Measurements from ENCODE around the gene LRP3.
A peak's percentile ranks its signal among the peaks of the same experiment; 100 is the strongest.

LRP3 gene

DNA sequence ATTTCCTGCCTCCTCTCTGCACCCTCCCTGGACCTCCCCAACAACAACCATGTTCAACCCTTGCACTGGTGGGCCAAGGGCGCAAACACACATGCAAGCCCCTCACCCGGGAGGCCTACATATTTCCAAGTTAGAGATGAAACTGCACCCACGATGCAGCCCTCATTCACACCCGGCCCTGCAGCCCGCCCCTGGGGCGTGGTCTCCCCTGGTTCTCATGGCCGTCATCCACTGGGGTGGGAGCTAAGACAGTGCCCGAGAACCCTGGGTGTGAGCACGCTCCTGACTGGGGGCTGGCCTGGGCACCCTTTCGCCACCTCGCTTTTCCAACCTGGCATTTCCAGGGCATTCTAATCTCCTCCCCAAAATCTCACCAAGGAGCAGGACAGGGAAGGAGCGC is 38.5 kb downstream of the LRP3 start:
- Histone ChIP-seq H3K4me3 (ENCODE audit: low read length in 2 of 2) (peak overlapping the region in 1 of 2 donors; percentile 31), H2BK120ac (ENCODE audit: low read depth, low read length) (no peak overlapping the region), H3K23ac (ENCODE audit: low read depth, low read length, poor library complexity) (peak overlapping the region; percentile 75), H4K91ac (ENCODE audit: low read depth, low read length, poor library complexity) (peak overlapping the region; percentile 45), H4K8ac (ENCODE audit: low read depth, low read length) (no peak overlapping the region), H3K4ac (ENCODE audit: low read length) (no peak overlapping the region), H3K36me3 (replicated peaks in 1 of 2; ENCODE audit: control insufficient read depth in 2 of 2, insufficient read depth in 2 of 2, low read length in 2 of 2) (no peaks in the 10 kb centered on the region), H3K14ac (ENCODE audit: low read length) (peak overlapping the region; percentile 57), H3K4me2 (ENCODE audit: insufficient read depth, low read length, poor library complexity, severe bottlenecking) (no peak overlapping the region), H3K9me3 (replicated peaks in 1 of 2; ENCODE audit: control insufficient read depth in 2 of 2, insufficient read depth in 1 of 2, low read depth in 1 of 2, low read length in 2 of 2) (peaks cover 0 to 17% of the 10 kb centered on the region in 2 donors), H2AK5ac (ENCODE audit: low read depth, low read length) (peak overlapping the region; percentile 5), H3K18ac (ENCODE audit: low read length) (peak overlapping the region; percentile 1), H2AFZ (ENCODE audit: low read length) (no peak overlapping the region), H3K9ac (ENCODE audit: low read depth, low read length, poor library complexity) (no peak overlapping the region), H3K4me1 (ENCODE audit: control insufficient read depth in 2 of 2, insufficient read depth in 1 of 2, low read depth in 1 of 2, low read length in 2 of 2) (no peaks in the 10 kb centered on the region), H3K27me3 (ENCODE audit: control insufficient read depth in 3 of 3, insufficient read depth in 3 of 3, low read depth in 1 of 3, low read length in 3 of 3) (peaks cover 0 to 34% (median 0%) of the 10 kb centered on the region in 3 experiments), H3K79me1 (ENCODE audit: low read depth, low read length) (peaks cover 2% of the 10 kb centered on the region), H2BK5ac (ENCODE audit: low read length) (no peak overlapping the region), H2BK12ac (ENCODE audit: low read length) (peak overlapping the region; percentile 23), H3K27ac (replicated peaks; ENCODE audit: low read length) (no peak overlapping the region), H2BK15ac (ENCODE audit: low read length) (no peak overlapping the region)
- no CpG with 5 or more reads among the region's 12 CpGs for WGBS, 2 donors (ENCODE audit: extremely low coverage in 2 of 2, insufficient read length in 2 of 2, insufficient replicate concordance in 1 of 2)
- DNase-seq (ENCODE audit: low spot score), result no peak

GRCh38 chr19:33233056-33233873 is 39.1 kb downstream of the LRP3 start:
- H2AFZ ChIP-seq (ENCODE audit: low read length), result no peak overlapping the region
- no peak overlapping the region for H2AK5ac ChIP-seq (ENCODE audit: low read depth, low read length)
- 100% methylated on average over 5 to 6 of the region's 9 CpGs for WGBS, 2 donors (ENCODE audit: extremely low coverage in 2 of 2, insufficient read length in 2 of 2, insufficient replicate concordance in 1 of 2)
- no peak overlapping the region for H4K8ac ChIP-seq (ENCODE audit: low read depth, low read length)
- no peak overlapping the region for H3K9ac ChIP-seq (ENCODE audit: low read depth, low read length, poor library complexity)
- H3K4me3 ChIP-seq (ENCODE audit: low read length in 2 of 2), result peak overlapping the region in 1 of 2 donors; percentile 45
- H3K4ac ChIP-seq (ENCODE audit: low read length), result no peak overlapping the region
- H3K79me1 ChIP-seq (ENCODE audit: low read depth, low read length), result peaks cover 2% of the 10 kb centered on the region
- peak overlapping the region; percentile 75 for H3K23ac ChIP-seq (ENCODE audit: low read depth, low read length, poor library complexity)
- H4K91ac ChIP-seq (ENCODE audit: low read depth, low read length, poor library complexity), result no peak overlapping the region
- no peak overlapping the region for H3K4me2 ChIP-seq (ENCODE audit: insufficient read depth, low read length, poor library complexity, severe bottlenecking)
- DNase-seq (ENCODE audit: low spot score), result no peak
- no peak overlapping the region for H2BK12ac ChIP-seq (ENCODE audit: low read length)
- no peak overlapping the region for H2BK120ac ChIP-seq (ENCODE audit: low read depth, low read length)
- H3K14ac ChIP-seq (ENCODE audit: low read length), result peak overlapping the region; percentile 77
- H2BK15ac ChIP-seq (ENCODE audit: low read length), result no peak overlapping the region
- no peak overlapping the region for H2BK5ac ChIP-seq (ENCODE audit: low read length)
- H3K4me1 ChIP-seq (ENCODE audit: control insufficient read depth in 2 of 2, insufficient read depth in 1 of 2, low read depth in 1 of 2, low read length in 2 of 2), result no peaks in the 10 kb centered on the region
- no peaks in the 10 kb centered on the region for H3K36me3 ChIP-seq (replicated peaks in 1 of 2; ENCODE audit: control insufficient read depth in 2 of 2, insufficient read depth in 2 of 2, low read length in 2 of 2)
- H3K27ac ChIP-seq (replicated peaks; ENCODE audit: low read length), result no peak overlapping the region
- H3K9me3 ChIP-seq (replicated peaks in 1 of 2; ENCODE audit: control insufficient read depth in 2 of 2, insufficient read depth in 1 of 2, low read depth in 1 of 2, low read length in 2 of 2), result peaks cover 0 to 11% of the 10 kb centered on the region in 2 donors
- H3K27me3 ChIP-seq (ENCODE audit: control insufficient read depth in 3 of 3, insufficient read depth in 3 of 3, low read depth in 1 of 3, low read length in 3 of 3), result peaks cover 0 to 31% (median 0%) of the 10 kb centered on the region in 3 experiments
- peak overlapping the region; percentile 1 for H3K18ac ChIP-seq (ENCODE audit: low read length)

DNA sequence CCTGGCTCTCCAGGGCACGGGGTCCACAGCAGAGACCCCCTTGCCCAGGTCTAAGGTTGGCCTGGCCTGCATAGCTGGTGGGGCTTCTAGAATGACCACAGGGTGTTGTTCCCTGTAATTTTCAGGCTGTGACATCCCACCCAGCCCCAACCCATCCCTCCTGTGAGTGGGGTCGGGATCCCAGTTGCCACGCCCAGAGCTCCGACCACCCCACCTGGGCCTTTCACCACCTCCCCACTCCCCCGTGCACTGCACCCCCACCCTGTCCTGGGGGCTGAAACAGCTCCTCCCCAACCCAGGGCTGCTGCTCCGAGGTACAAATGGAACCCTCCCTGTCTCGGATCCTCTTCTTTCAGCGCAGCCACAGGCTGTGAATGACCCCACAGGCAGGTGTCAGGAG is 40.0 kb downstream of the LRP3 start:
- Histone ChIP-seq H4K91ac (ENCODE audit: low read depth, low read length, poor library complexity) (no peak overlapping the region), H2BK15ac (ENCODE audit: low read length) (no peak overlapping the region), H2BK5ac (ENCODE audit: low read length) (no peak overlapping the region), H3K14ac (ENCODE audit: low read length) (no peak overlapping the region), H3K4me2 (ENCODE audit: insufficient read depth, low read length, poor library complexity, severe bottlenecking) (no peak overlapping the region), H4K8ac (ENCODE audit: low read depth, low read length) (no peak overlapping the region), H2BK12ac (ENCODE audit: low read length) (no peak overlapping the region), H2AFZ (ENCODE audit: low read length) (no peak overlapping the region), H3K27ac (replicated peaks; ENCODE audit: low read length) (no peak overlapping the region), H3K4ac (ENCODE audit: low read length) (no peak overlapping the region), H2BK120ac (ENCODE audit: low read depth, low read length) (no peak overlapping the region), H2AK5ac (ENCODE audit: low read depth, low read length) (no peak overlapping the region), H3K36me3 (replicated peaks in 1 of 2; ENCODE audit: control insufficient read depth in 2 of 2, insufficient read depth in 2 of 2, low read length in 2 of 2) (no peaks in the 10 kb centered on the region), H3K9me3 (replicated peaks in 1 of 2; ENCODE audit: control insufficient read depth in 2 of 2, insufficient read depth in 1 of 2, low read depth in 1 of 2, low read length in 2 of 2) (peaks cover 0 to 5% of the 10 kb centered on the region in 2 donors), H3K23ac (ENCODE audit: low read depth, low read length, poor library complexity) (no peak overlapping the region), H3K27me3 (ENCODE audit: control insufficient read depth in 3 of 3, insufficient read depth in 3 of 3, low read depth in 1 of 3, low read length in 3 of 3) (peaks cover 0 to 35% (median 0%) of the 10 kb centered on the region in 3 experiments), H3K4me1 (ENCODE audit: control insufficient read depth in 2 of 2, insufficient read depth in 1 of 2, low read depth in 1 of 2, low read length in 2 of 2) (no peaks in the 10 kb centered on the region), H3K4me3 (ENCODE audit: low read length in 2 of 2) (no peak overlapping the region), H3K79me1 (ENCODE audit: low read depth, low read length) (peaks cover 2% of the 10 kb centered on the region), H3K18ac (ENCODE audit: low read length) (no peak overlapping the region), H3K9ac (ENCODE audit: low read depth, low read length, poor library complexity) (peak overlapping the region; percentile 25)
- no CpG with 5 or more reads among the region's 8 CpGs for WGBS, 2 donors (ENCODE audit: extremely low coverage in 2 of 2, insufficient read length in 2 of 2, insufficient replicate concordance in 1 of 2)
- no peak for DNase-seq (ENCODE audit: low spot score)

GRCh38 chr19:33234736-33235135 is 40.6 kb downstream of the LRP3 start:
- Histone ChIP-seq H4K91ac (ENCODE audit: low read depth, low read length, poor library complexity) (no peak overlapping the region), H2BK120ac (ENCODE audit: low read depth, low read length) (no peak overlapping the region), H3K9ac (ENCODE audit: low read depth, low read length, poor library complexity) (no peak overlapping the region), H3K27me3 (ENCODE audit: control insufficient read depth in 3 of 3, insufficient read depth in 3 of 3, low read depth in 1 of 3, low read length in 3 of 3) (peaks cover 0 to 34% (median 0%) of the 10 kb centered on the region in 3 experiments), H3K4me2 (ENCODE audit: insufficient read depth, low read length, poor library complexity, severe bottlenecking) (no peak overlapping the region), H3K23ac (ENCODE audit: low read depth, low read length, poor library complexity) (no peak overlapping the region), H4K8ac (ENCODE audit: low read depth, low read length) (no peak overlapping the region), H3K27ac (replicated peaks; ENCODE audit: low read length) (no peak overlapping the region), H2AK5ac (ENCODE audit: low read depth, low read length) (peak overlapping the region; percentile 46), H3K18ac (ENCODE audit: low read length) (no peak overlapping the region), H3K9me3 (replicated peaks in 1 of 2; ENCODE audit: control insufficient read depth in 2 of 2, insufficient read depth in 1 of 2, low read depth in 1 of 2, low read length in 2 of 2) (peaks cover 0 to under 1% of the 10 kb centered on the region in 2 donors), H2BK5ac (ENCODE audit: low read length) (no peak overlapping the region), H3K36me3 (replicated peaks in 1 of 2; ENCODE audit: control insufficient read depth in 2 of 2, insufficient read depth in 2 of 2, low read length in 2 of 2) (no peaks in the 10 kb centered on the region), H3K4me1 (ENCODE audit: control insufficient read depth in 2 of 2, insufficient read depth in 1 of 2, low read depth in 1 of 2, low read length in 2 of 2) (no peaks in the 10 kb centered on the region), H3K4me3 (ENCODE audit: low read length in 2 of 2) (no peak overlapping the region), H2BK15ac (ENCODE audit: low read length) (no peak overlapping the region), H2BK12ac (ENCODE audit: low read length) (no peak overlapping the region), H3K79me1 (ENCODE audit: low read depth, low read length) (peaks cover 2% of the 10 kb centered on the region), H3K14ac (ENCODE audit: low read length) (no peak overlapping the region), H3K4ac (ENCODE audit: low read length) (no peak overlapping the region), H2AFZ (ENCODE audit: low read length) (no peak overlapping the region)
- no CpG with 5 or more reads among the region's 9 CpGs for WGBS, 2 donors (ENCODE audit: extremely low coverage in 2 of 2, insufficient read length in 2 of 2, insufficient replicate concordance in 1 of 2)
- DNase-seq (ENCODE audit: low spot score), result no peak
